ENCODE results near the gene CACFD1. TPM values are rescaled to one million over a fixed set of nuclear protein-coding genes. Genes with fewer than 3 reads are reported as not detected.

CACFD1 gene
- total RNA-seq, 2 donors from 2014 or later, result 19.2 to 25.4 TPM

DNA sequence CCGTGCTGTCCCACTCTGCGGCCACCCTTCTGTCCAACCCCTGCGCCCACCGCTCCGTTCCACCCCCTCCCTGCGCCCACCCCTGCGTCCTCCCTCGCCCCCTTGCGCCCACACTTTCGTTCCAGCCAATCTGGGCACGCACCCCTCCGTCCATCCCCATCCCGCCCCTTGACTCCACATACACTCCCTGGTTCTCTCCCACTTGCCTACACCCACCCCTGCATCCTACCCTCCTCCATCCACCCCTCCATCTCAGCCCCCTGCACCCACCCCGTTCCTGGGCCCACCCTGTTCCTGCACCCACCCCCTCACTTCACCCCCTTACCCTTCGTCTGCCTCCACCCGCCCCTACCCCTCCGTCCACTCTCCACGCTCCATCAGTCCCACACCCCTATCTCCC lies 30.6 kb upstream of the CACFD1 start:
- Histone ChIP-seq H3K4me1 (peaks cover 4% of the 10 kb centered on the region), H3K9me3 (no peaks in the 10 kb centered on the region), H3K4me3 (no peak overlapping the region), H3K36me3 (replicated peaks in 1 of 2; ENCODE audit: insufficient read depth in 1 of 2, low read depth in 2 of 2) (no peaks in the 10 kb centered on the region), H3K27ac (no peak overlapping the region), H3K27me3 (no peaks in the 10 kb centered on the region)
- ATAC-seq (peak; percentile 5), DNase-seq (no peak)
- intact Hi-C loops (cut with DNase I), result no loop called here
- TF ChIP-seq POLR2A (IDR thresholded peaks at IDR 0.05), result no peak
- TF ChIP-seq, protein P1, sequence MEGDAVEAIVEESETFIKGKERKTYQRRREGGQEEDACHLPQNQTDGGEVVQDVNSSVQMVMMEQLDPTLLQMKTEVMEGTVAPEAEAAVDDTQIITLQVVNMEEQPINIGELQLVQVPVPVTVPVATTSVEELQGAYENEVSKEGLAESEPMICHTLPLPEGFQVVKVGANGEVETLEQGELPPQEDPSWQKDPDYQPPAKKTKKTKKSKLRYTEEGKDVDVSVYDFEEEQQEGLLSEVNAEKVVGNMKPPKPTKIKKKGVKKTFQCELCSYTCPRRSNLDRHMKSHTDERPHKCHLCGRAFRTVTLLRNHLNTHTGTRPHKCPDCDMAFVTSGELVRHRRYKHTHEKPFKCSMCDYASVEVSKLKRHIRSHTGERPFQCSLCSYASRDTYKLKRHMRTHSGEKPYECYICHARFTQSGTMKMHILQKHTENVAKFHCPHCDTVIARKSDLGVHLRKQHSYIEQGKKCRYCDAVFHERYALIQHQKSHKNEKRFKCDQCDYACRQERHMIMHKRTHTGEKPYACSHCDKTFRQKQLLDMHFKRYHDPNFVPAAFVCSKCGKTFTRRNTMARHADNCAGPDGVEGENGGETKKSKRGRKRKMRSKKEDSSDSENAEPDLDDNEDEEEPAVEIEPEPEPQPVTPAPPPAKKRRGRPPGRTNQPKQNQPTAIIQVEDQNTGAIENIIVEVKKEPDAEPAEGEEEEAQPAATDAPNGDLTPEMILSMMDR (IDR thresholded peaks at IDR 0.05), result no peak
- 21 to 25% methylated on average over 10 to 11 of the region's 18 CpGs for WGBS, 2 donors

DNA sequence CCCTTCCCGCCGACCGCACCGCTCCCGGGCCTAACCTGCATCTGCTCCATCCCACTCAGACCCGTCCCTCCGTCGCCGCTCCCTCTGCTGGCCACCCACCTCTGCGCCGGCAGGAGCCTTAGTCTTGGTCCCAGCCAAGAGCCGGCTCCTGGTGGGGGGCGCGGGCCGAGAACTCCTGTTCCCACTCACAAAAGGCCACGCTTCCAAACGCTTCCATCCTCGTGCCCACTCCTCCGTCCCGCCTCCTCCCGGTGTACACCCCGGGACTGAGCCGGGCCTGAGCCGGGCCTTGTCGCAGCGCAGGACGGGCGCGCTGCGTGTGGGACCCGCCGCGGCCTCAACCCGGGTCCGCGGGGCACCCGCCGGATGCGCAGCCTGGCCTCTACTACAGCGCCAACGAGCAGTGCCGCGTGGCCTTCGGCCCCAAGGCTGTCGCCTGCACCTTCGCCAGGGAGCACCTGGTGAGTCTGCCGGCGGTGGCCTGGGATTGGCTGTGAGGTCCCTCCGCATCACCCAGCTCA lies 30.1 kb upstream of the CACFD1 start:
- Histone ChIP-seq H3K4me1 (peaks cover 4% of the 10 kb centered on the region), H3K4me3 (no peak overlapping the region), H3K9me3 (no peaks in the 10 kb centered on the region), H3K27ac (no peak overlapping the region), H3K36me3 (replicated peaks in 1 of 2; ENCODE audit: insufficient read depth in 1 of 2, low read depth in 2 of 2) (no peaks in the 10 kb centered on the region), H3K27me3 (no peaks in the 10 kb centered on the region)
- WGBS, 2 donors, result 44 to 49% methylated on average over 19 to 41 of the region's 49 CpGs
- intact Hi-C loops (cut with DNase I), result no loop called here
- ATAC-seq (peak; percentile 49), DNase-seq (peak in 3 of 4 donors; percentile 28 to 50 (median 39))
- TF ChIP-seq, protein P1 (IDR thresholded peaks at IDR 0.05), result peak in 5 of 7 experiments; percentile 8 to 36 (median 20)
- no peak for TF ChIP-seq POLR2A (IDR thresholded peaks at IDR 0.05)

DNA sequence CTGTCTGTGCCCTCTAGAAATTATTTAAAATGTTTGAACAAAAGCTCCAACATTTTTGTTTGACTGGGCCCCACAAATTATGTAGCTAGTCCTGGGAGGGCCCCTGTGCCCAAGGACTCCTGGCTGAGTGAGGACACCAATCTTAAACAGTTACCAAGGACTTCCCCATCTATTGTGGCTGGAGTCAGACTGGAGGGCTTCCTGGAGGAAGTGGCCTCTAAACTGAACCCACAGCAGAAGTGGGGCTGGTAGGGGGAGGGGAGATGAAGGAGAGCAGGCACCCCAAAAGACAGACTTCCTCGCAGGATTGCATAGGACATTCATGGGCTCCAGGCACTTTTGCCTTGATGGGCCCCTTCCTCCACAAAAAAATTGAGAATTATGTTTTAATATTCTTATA lies 29.5 kb upstream of the CACFD1 start:
- peaks cover 4% of the 10 kb centered on the region for H3K4me1 ChIP-seq
- H3K27me3 ChIP-seq, result no peaks in the 10 kb centered on the region
- no peaks in the 10 kb centered on the region for H3K36me3 ChIP-seq (replicated peaks in 1 of 2; ENCODE audit: insufficient read depth in 1 of 2, low read depth in 2 of 2)
- intact Hi-C loops (cut with DNase I), result no loop called here
- no peak for DNase-seq
- H3K4me3 ChIP-seq, result no peak overlapping the region
- 82 to 100% methylated on average over 1 of the region's 1 CpG for WGBS, 2 donors
- no peak overlapping the region for H3K27ac ChIP-seq
- H3K9me3 ChIP-seq, result no peaks in the 10 kb centered on the region
- TF ChIP-seq POLR2A (IDR thresholded peaks at IDR 0.05), result no peak
- TF ChIP-seq, protein P1 (IDR thresholded peaks at IDR 0.05), result no peak
- ATAC-seq, result no peak

DNA sequence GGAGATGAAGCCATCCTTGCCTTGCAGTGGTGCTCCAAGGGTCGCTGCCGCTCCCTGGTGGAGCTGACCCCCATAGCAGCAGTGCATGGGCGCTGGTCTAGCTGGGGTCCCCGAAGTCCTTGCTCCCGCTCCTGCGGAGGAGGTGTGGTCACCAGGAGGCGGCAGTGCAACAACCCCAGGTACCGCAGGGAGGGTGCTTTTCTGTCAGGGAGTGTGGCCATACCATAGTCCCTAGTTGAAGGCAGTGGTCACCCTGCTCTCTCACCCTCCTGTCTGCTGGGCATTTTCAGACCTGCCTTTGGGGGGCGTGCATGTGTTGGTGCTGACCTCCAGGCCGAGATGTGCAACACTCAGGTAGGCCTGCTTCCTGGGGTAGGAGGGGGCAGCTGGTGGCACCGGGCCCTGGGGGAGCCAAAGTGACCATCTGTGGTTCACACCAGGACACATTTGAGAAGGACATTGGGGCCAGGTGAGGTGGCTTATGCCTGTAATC lies 26.4 kb upstream of the CACFD1 start:
- WGBS, 2 donors, result 87% methylated on average over 11 of the region's 11 CpGs; no CpG with 5 or more reads in 1 of the 2 donors
- intact Hi-C loops (cut with DNase I), result no loop called here

More for the DNA sequence above, 26.4 kb upstream of the CACFD1 start:
- no peak overlapping the region for H3K27ac ChIP-seq
- DNase-seq (no peak), ATAC-seq (no peak)
- no peak overlapping the region for H3K4me3 ChIP-seq
- TF ChIP-seq, protein P1 (IDR thresholded peaks at IDR 0.05), result no peak
- no peak for TF ChIP-seq POLR2A (IDR thresholded peaks at IDR 0.05)
- H3K4me1 ChIP-seq, result no peaks in the 10 kb centered on the region
- H3K36me3 ChIP-seq (replicated peaks in 1 of 2; ENCODE audit: insufficient read depth in 1 of 2, low read depth in 2 of 2), result no peaks in the 10 kb centered on the region
- H3K9me3 ChIP-seq, result no peaks in the 10 kb centered on the region
- no peaks in the 10 kb centered on the region for H3K27me3 ChIP-seq

All from body of pancreas (tissue), 4 donors.